OCI-LY1 (cell line): ENCODE measurements around the gene DUSP9.

ENCODE experiments used
- EZH2 ChIP-seq: fragments of 200-600 bp; sonication (generic), shearing (Covaris generic); IDR thresholded peaks from 2 replicates; pipeline ENCODE4 v1.8.0; 2017; ENCODE audit warnings: borderline replicate concordance, mixed run types, mild to moderate bottlenecking, antibody characterized with exemption, low read length, moderate library complexity, mixed read lengths
- TF ChIP-seq, protein P1 (sequence below): fragments of 200-600 bp; sonication (generic), shearing (Covaris generic); IDR thresholded peaks from 2 replicates; pipeline ENCODE4 v1.5.1; 2017; ENCODE audit warnings: mild to moderate bottlenecking, antibody characterized with exemption, low read length, moderate library complexity, mixed read lengths

DNA sequence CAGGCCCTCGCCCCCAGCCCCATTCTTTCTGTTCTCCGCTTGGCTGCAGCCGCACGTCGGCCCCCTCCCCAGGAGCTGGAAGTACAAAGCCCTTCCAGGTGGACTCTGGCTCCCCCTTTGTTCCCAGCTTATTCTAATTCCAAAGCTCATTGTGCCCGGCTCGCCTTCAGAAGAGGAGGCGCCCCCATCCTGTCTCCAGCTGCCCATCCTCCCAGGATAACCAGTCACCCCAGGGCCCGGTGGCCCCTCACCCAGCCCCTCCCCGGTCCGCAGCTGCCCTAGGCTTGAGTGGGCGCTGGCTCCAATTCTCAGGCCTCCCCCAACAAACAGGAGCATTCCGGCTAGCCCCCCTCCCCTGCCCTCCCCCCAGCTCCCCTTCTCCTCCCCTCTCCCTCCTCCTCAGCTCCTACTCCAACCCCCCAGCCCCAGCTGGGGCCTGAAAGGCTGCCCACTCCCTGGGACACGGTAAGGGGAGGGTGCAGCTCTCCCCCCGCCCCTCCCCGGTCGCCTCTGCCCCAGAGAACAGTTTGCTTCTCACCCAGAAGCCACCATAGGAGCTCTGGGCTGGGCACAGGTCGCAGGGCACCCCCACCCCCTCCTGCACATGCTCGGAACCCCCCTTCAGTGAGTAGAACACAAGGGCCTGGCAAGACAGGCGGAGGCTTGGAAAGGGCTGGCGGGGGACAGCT is 37.6 kb downstream of the DUSP9 start:
- TF ChIP-seq, protein P1, sequence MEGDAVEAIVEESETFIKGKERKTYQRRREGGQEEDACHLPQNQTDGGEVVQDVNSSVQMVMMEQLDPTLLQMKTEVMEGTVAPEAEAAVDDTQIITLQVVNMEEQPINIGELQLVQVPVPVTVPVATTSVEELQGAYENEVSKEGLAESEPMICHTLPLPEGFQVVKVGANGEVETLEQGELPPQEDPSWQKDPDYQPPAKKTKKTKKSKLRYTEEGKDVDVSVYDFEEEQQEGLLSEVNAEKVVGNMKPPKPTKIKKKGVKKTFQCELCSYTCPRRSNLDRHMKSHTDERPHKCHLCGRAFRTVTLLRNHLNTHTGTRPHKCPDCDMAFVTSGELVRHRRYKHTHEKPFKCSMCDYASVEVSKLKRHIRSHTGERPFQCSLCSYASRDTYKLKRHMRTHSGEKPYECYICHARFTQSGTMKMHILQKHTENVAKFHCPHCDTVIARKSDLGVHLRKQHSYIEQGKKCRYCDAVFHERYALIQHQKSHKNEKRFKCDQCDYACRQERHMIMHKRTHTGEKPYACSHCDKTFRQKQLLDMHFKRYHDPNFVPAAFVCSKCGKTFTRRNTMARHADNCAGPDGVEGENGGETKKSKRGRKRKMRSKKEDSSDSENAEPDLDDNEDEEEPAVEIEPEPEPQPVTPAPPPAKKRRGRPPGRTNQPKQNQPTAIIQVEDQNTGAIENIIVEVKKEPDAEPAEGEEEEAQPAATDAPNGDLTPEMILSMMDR, result no peak
- no peak for TF ChIP-seq EZH2
